GM03348 (cell line): ENCODE measurements around the gene CCNE1.
A peak's percentile ranks its signal among the peaks of the same experiment; 100 is the strongest.

ENCODE experiments used
- DNase-seq: peaks from one replicate; pipeline ENCODE4 v3.0.0; 2012; ENCODE audit warnings: low spot score

CCNE1 gene

DNA sequence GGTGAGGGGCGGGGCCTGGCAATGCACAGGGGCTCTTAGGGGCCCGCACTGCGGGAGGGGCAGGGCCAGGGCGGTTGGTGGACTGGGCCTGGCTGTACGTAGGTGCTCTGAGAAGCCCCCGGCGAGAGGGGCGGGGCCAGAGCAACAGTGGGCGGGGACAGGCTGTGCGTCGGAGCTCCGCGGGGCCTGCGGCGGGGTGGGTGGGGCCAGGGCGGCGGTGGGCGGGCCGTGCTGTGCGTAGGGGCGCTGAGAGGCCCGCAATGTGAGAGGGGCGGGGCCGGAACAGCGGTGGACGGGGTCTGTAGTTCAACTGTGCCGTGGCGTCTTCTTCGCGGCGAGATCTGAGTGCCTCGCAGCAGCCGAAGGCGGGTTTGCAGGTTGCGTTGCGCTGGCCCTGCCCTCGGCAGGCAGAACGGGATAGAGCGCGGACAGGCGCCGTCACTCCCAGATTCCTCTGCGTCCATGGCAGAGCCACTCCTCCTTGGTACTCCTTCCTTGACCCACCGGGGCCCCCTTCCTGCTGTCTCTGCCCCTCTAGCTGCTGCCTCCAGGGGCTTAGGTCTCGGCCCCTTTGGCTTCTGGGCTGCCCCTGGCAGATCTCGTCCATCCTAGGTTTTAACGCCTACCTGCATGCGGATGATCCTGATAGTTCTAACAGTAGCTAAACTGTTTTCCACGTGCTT is 33.2 kb downstream of the CCNE1 start:
- peak; percentile 97 for DNase-seq

DNA sequence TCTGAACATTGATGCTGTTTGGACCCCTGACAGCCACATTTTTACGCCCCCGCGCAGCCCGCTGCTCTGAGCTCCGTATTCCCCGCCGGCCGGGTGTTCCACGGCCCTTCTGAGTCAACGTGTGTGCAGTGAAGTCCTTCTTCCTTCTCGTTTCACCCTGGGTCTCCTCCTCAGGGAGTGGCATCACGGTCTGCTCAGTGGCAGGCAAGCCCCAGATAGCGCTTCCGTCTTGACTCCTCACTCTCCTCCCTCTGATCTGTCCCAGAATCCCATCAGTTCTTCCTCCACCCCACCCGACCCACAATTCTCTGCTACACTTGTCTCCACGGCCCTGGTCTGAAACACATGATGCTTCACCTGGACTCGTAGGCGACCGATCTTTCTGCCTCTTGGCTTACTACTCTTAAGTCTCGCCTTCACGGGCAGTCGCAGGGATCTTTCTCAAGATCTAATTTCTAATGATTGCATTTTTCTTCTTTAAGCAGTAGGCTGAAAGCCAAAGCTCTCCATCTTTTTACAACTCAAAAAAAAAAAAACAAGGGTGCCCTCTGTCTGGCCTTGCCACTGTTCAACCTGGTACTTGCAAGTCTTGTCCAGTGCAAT is 33.9 kb downstream of the CCNE1 start:
- DNase-seq = peak; percentile 58

DNA sequence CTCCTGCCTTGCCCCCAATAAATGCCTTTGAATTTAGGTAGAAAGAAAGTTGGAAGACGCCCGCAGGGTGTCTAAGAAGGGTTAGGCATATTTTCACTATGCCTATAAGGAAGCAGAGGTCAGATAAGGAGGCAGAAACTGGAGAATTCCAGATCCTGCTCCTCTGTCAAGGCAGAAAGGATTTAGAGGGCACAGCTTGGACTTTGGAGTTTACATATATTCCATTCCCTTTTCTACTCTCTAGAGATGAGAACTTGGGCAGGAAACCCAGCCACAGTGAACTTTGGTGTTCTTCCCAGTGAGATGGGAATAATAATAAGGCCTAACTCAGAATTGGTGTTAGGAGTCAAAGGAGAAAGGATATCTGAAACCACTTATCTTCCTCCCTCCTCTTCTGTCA is 37.4 kb downstream of the CCNE1 start:
- DNase-seq = no peak

DNA sequence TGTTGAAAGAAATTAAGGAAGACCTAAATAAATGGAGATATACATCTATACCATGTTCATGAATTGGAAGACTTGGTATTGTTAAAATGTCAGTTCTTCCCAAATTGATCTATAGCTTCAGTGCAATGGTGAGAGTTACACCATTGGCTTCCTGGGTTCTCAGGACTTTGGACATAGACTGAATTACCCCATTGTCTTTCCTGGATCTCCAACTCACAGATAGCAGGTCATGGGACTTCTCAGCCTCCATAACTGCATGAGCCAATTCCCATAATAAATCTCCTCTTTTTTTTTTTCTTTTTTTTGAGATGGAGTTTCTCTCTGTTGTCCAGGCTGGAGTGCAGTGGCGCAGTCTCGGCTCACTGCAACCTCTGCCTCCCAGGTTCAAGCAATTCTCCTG is 38.7 kb downstream of the CCNE1 start:
- no peak for DNase-seq

DNA sequence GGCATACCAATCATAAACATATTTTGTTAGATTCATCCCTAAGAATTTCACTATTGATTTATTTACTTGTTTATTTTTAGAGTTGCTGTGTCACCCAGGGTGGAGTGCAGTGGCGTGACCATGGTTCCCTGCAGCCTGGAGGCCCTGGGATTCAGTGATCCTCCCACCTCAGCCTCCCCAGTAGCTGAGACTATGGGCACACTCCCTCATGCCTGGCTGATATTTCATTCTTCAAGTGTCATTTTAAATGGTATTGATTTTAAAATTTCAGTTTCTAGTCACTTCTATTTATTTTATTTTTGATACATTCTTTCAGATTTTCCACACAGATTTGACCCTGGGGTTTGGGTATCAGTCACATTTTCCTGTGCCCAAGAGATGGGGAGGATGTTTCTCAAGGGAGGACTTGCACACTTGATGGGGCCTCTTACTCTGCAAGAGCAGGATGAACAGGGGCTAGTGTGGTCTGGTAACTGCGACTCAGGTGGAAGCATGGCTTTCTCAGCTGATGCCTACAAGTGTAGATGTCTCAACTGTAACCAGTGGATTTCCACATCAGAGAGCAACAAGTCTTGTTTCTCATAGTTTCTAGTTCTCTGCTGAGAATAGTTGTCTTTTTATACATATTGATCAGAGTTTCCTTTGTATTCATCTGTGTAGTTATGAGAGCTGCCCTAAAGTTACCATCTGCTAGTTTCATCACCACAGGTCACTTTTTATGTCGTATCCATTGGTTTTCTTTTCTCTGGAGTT is 40.2 kb downstream of the CCNE1 start:
- no peak for DNase-seq

DNA sequence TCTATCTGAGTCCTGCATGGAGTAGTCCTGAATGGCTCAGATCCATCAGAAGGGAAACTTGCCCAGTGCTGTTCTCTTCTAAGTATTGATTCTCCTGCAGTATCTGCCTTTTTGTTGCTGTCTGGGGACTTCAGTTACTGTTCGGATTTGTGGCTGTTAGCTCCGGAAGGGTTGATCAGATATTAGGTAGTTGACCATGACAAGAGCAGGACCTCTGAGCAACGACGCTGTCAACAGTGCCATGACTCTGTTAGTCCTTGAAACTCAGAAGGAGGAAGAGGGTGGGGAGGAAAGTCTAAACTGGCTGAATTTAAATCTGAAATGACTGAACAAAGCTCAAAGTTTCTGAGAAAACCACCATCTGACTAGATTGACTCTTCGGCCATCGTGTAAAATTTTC is 42.2 kb downstream of the CCNE1 start:
- no peak for DNase-seq

DNA sequence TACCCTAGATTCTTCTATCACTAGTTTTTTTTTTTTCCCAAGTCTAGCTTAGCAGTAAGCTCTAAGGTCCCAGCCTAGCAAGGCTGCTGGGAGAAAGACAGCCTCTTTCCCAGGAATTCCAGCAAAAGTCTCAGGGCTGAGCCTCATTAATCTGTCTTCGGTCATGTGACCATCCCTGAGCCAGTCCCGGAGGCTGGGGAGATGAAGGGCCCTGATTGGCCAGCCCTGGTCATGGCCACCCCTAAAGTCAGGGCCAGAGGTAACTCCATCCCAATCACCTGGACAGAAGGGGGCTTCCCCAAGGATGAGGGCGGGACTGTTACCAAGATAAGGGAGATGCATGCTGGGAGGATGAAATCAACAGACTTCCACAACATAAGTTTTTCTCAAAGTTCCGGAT is 43.3 kb downstream of the CCNE1 start:
- no peak for DNase-seq

DNA sequence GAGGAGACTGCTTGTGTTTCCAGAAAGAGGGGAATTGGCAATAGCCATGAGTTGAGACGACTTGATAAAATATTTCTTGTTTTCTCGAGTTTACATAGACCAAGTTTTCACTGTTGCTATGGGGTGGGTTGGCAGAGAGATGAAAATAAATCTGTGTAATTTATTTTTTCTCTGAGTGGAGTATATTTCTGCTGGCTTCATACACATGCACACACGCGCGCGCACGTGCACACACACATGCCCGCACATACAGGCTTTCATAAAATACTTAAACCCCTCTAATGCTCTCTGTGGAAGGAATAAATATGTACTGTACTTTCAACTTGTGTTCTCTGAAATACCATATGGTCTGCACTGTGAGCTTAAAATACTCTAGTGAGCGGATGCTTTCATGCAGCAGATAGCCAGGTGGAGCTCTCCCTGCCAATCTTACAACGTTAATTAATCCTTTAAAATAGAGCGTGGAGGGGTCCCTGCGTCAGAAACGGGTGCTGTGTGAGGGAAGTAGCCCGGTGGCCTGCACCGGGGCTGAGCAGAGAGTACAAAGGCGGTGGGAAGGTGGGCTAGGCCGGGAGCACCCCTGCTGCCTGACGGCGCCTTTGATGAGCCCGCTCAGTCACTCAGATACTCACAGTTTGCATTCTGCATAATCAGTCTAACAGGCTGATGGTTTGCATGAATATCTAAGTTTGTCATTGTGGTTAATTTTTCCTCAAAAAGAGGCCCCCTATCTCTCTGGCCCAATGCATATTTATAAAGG is 44.1 kb downstream of the CCNE1 start:
- no peak for DNase-seq

DNA sequence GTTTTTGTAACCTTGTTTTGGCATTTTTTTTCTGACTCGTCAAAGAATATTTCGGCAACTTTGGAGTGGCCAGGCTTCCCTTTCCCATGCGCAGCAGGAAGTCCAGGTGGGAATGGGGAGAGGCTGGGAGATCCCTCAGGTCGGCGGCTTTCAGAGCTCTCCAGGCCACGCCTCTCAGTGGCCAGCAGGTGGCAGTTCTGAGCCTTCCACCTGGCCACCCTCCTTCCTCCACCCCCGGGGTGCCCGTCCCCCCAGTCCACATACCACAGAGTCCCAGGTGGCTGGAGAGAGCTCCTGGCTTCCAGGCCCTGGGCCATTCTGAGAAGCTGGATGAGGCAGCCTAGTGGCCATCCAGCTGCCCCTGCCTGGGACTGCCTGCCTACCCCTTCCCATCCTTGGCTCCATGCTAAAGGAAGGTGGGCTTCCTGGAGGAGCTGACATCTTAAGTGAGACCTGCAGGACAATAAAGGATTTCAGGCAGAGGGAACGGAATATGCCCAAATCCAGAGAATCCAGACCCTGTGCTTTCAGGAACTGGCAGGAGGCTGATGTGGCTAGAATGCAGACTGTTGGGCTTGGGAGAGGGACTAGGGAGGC is 46.3 kb downstream of the CCNE1 start:
- DNase-seq = no peak

DNA sequence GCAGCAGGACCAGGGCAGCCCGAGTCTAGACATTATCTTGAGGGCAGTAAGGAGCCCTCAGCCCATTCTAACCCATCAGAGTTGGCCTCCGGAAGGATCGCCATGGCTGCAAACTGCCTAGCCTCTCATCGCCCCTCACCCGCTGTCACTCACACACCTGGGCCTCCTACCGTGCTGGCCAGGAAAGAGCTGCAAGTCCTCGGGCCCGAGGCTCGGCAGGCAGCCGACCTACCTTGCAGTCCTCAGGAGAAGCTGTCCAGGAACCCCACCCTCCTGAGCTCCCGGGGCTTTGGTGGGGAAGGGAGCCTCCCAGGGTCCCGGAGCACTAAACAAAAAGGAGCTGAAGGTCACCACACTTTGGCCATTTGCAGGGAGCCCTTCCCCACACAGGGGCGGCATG is 46.8 kb downstream of the CCNE1 start:
- DNase-seq = no peak

DNA sequence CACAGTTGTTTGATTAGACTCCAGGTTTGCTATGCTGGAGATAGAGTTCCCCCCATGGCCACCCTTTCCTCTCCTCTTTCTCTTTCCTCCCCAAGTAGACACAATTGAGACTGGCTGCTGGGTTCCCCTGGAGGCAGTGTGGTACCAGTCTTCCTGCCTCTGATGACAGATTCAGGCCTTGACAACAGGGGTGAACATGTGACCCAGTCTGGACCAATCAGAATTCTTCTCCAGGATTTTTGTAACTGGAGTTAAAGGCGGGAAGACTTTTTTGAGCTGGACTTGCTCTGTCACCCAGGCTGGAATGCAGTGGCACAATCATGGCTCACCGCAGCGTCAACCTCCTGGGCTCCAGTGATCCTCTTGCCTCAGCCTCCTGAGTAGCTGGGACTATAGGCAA is 48.7 kb downstream of the CCNE1 start:
- DNase-seq = no peak

DNA sequence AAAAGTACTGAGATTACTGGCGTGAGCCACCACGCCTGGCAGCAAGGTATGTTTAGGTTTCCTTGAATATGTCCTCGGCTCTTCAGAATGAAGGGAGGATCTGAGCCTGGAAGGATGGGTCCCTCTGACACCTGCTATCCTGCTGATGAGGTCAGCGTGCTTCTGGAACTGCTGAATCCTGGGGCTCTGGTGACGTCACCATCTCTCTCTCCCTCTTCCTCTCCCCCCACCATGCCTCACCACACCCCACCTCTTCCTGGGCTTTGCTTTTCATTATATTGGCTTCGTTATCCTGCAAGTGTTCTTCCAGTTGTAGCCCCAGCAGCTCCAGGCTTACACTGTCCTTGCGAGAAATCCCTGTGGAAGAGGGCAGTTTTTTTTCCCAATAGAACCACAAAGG is 49.8 kb downstream of the CCNE1 start:
- no peak for DNase-seq

DNA sequence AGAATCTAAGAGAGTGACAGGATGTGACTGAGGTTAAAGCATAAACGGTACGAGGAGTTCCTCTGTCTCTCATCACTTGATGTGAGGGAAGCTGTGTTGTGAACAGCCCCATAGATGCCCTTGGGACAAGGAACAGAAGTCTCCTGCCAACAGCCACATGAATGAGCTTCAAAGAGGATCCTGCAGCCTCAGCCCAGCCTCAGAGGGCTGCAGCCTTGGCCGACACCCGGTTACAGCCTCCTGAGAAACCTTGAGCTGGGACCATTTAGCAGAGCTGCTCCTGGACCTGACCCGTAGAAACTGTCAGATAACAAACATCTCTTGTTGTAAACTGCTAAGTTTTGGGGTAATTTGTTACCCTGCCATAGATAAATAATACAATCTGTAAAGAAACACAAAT is 54.2 kb downstream of the CCNE1 start:
- DNase-seq = no peak

DNA sequence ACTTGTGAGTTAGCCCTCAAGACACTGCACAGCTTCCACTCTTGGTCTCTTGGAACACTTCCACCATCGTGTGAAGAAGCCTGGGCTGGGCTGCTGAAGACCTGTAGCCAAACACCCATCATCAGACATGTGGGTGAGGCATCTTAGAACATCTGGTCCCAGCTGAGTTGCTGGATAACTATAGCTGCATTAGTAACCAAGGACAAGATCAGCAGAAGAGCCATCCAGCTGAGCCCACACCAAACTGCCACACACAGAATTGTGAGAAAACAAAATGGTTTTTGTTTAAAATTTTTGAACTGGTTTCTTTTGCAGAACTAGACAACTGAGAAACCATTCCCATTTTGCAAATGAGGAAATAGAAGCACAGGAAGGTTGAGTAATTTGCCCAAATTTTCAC is 56.2 kb downstream of the CCNE1 start:
- DNase-seq = no peak

DNA sequence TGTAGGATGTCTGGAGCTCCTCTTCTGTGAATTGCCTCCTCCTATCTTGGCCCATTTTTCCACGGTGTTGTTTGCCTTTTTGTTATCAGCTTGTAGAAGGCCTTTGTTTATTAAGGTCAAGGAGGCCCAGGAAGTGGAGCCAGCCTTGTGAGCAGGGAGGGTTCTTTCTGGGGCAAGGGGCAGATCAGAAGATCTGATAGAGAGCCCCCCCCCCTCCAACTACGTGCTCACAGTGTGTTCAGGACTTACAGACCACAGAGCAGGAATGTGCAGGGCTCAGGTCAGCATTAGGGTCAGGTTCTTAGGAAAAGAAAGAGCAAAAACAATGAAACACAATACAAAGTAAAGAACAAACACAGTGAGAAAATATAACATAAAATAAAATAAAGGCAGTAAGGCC is 59.4 kb downstream of the CCNE1 start:
- DNase-seq = no peak

DNA sequence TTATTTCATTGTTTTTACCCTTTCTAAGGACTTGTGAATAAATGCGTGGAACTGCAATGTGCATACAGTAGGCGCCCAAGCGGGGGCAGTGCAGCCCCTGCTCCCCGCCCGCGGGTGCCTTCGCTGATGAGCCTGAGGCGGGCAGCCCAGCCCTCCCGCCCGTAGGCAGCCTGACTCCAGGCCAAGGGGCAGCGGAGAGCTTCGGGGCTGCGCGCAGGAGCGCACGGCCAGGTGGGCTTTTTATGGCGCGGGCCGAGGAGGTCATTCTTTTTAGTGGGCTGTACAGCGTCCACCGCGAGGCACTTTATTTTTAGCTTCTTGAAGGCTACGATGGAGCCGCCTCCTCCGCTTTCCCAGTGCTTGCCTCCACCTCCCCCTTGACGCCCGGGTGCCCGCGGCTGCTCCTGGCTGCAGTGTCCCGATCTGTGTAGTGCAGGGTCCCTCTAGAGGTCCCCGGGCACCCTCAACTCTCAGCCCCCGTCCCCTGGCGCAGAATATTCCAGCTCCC is 60.5 kb downstream of the CCNE1 start:
- peak; percentile 62 for DNase-seq

DNA sequence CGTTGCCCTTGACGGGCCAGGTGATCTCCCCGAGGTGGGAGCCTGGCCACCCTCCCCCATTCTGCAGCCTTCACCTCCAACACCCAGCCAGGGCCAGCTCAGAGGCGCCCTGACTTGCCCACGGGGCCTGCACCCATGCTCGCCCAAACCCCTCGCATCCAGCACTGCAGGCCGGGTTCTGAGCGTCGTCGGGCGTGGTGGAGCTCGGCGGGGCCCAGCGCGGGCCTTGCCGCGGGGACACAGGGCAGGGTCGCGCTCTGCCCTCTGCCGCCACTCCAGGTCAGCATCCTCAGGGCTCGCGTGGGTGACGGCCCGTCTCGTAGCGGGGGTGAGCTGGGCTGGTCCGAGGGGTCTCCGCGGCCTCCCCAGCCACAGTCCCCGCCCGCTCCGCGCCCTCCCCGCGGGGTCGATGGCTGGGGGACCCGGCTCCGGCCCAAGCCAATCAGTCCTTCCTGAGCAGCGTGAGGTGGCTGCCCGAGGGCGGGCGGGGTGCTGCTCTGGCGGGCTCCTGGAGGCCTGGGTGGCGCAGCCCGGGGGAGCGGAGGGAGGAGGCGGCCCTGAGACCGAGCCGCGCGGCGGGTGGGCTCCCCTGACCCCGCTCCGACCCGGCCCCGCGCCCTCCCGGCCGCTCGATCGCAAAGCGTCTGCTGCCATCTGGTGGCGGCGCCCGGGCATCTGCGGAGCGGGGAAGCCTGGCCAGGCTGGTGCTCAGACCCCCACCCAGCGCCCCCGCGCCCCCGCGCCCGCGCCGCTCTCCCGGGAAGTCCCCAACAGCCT is 61.4 kb downstream of the CCNE1 start:
- peak; percentile 86 for DNase-seq
